Measurements from ENCODE around the gene PTPRN2.

The PTPRN2 gene

DNA sequence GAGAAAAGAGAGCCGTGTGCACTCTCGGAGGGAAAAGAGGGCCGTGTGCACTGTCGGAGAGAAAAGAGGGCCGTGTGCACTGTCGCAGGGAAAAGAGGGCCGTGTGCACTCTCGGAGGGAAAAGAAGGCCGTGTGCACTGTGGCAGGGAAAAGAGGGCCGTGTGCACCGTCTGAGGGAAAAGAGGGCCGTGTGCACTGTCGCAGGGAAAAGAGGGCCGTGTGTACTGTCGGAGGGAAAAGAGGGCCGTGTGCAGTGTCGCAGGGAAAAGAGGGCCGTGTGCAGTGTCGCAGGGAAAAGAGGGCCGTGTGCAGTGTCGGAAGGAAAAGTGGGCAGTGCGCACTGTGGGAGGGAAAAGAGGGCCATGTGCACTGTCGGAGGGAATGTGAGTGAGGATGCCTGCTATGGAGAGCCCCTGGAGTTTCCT, 1062.1 kb downstream of the PTPRN2 start:
- TF ChIP-seq, protein P1, sequence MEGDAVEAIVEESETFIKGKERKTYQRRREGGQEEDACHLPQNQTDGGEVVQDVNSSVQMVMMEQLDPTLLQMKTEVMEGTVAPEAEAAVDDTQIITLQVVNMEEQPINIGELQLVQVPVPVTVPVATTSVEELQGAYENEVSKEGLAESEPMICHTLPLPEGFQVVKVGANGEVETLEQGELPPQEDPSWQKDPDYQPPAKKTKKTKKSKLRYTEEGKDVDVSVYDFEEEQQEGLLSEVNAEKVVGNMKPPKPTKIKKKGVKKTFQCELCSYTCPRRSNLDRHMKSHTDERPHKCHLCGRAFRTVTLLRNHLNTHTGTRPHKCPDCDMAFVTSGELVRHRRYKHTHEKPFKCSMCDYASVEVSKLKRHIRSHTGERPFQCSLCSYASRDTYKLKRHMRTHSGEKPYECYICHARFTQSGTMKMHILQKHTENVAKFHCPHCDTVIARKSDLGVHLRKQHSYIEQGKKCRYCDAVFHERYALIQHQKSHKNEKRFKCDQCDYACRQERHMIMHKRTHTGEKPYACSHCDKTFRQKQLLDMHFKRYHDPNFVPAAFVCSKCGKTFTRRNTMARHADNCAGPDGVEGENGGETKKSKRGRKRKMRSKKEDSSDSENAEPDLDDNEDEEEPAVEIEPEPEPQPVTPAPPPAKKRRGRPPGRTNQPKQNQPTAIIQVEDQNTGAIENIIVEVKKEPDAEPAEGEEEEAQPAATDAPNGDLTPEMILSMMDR (IDR thresholded peaks at IDR 0.05; ENCODE audit: low read depth, low read length), result no peak
- no peak overlapping the region for H3K4me3 ChIP-seq (ENCODE audit: low read depth, low read length)

DNA sequence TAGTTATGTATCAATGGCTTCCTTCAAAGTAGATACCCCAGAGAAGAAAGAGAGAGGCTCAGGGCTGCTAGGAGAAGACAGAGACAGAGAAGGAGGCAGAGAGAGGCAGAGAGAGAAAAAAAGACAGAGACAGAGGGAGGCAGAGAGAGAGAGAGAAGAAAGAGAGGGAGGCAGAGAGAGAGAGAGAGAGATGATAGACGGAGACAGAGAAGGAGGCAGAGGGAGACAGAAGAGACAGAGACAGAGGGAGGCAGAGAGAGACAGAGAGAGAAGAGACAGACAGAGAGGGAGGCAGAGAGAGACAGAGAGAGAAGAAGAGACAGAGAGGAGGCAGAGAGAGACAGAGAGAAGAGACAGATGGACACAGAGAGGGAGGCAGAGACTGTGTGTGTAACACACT, 1062.9 kb downstream of the PTPRN2 start:
- TF ChIP-seq, protein P1 (IDR thresholded peaks at IDR 0.05; ENCODE audit: low read depth, low read length), result no peak
- no peak overlapping the region for H3K4me3 ChIP-seq (ENCODE audit: low read depth, low read length)

DNA sequence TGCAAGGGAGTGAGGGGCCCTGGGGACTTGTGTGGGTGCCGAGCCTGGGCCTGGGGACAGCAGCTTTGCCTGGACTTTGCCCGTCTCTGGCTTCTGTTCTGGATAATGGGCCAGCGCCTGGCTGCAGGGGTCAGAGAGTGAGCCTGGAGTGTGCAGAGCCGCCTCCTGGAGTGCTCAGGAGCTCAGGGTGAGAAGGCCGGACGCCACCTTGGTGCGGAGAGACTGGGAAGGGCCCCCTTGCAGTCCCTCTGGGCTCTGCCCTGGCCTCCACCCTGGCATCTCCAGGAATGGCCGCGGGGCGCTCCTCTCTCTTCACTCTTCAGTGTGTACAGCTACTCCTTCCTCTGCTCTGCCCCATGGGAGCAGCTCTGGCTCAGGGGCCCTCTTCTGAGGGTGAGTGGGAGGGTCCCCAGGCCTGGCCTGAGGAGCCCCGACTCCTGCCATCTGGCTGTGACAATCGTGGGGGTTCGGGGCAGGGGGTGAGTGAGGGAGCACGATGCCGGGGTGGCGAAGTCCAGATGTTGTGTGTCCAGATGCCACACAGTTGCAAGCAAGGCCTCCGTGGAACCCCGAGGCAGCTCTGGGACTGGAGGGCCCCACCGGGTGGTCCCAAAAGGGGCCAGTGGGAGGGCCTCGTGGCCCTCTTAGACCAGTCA, 1063.7 kb downstream of the PTPRN2 start:
- H3K4me3 ChIP-seq (ENCODE audit: low read depth, low read length), result no peak overlapping the region
- TF ChIP-seq, protein P1 (IDR thresholded peaks at IDR 0.05; ENCODE audit: low read depth, low read length), result no peak

DNA sequence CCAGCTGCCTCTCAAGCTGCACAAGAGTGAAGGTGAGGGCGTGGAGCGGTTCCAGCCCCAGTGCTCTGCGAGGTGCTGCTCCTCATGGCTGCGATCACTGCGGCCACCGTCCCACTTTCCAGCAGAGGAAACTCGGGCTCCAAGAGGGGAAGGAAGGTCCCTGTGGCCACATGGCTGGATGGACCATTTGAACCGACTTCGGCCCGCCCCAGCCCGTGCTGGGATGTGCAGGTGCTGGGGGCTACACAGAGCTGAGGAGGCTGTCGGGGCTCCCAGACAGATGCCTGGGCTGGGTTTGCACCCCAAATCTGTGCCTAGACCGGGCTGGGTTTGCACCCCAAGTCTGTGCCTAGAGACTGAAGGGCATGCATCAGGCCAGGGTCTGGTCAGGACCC, 1064.3 kb downstream of the PTPRN2 start:
- TF ChIP-seq, protein P1 (IDR thresholded peaks at IDR 0.05; ENCODE audit: low read depth, low read length), result no peak
- no peak overlapping the region for H3K4me3 ChIP-seq (ENCODE audit: low read depth, low read length)

DNA sequence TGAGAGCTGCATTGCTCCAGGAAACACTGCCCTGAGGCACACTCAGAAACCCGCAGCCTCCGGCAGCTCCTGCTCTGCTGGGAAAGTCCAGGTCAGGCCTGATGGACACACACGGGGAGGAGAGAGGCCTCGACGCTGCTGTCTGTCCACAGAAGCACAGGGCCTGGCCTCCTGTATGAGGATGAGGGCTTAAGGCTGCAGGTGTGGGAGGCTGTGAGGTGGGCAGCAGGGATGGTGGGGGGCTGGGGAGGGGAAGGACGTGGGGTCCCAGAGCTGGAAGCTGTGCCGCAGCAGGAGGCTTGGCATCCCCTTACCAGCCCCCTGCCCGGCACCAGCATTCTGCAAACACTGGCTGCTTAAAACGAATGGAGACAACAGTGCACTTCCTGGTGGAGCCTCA, 1064.7 kb downstream of the PTPRN2 start:
- TF ChIP-seq, protein P1 (IDR thresholded peaks at IDR 0.05; ENCODE audit: low read depth, low read length), result no peak
- H3K4me3 ChIP-seq (ENCODE audit: low read depth, low read length), result no peak overlapping the region

DNA sequence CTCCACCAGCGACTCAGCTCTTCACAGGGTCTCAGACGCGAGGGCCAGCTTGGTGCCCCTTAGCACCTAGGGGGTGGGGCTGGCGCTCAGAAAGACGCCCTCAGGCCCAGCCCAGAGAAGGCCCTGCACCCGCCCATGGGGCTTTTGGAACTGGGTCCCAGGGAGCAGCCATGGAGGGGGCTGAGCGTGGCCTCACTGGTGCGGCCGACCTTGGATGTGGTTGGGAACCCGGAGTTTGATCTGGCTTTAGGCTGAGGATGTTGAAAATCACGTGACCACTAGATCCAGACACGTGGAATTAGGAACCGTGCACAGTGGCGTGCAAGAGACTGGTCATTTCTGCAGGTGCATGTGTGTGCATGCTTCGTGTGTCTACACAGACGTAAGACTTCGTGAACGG, 1065.4 kb downstream of the PTPRN2 start:
- H3K4me3 ChIP-seq (ENCODE audit: low read depth, low read length), result no peak overlapping the region

DNA sequence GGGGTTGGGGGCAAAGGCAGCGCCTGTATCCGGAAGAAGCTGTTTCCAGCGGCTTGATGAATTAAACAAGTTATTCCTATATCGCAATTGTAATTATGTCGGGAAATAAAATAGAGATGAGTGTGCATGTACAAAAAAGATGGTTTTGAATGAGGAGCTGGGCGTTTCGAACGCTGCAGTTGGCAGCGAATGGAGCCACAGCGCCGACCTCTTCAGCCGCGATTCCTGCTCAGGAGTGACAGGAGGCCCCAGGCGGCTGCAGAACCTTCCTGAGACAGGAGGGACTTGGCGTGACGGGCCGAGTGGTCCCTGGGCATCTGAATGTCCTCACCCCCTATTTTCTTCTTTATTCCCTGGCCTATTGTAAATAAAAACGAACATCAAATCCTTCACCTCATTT, 1065.9 kb downstream of the PTPRN2 start:
- TF ChIP-seq, protein P1 (IDR thresholded peaks at IDR 0.05; ENCODE audit: low read depth, low read length), result no peak
- no peak overlapping the region for H3K4me3 ChIP-seq (ENCODE audit: low read depth, low read length)

More for the DNA sequence above, 1065.4 kb downstream of the PTPRN2 start:
- TF ChIP-seq, protein P1 (IDR thresholded peaks at IDR 0.05; ENCODE audit: low read depth, low read length), result no peak

Data from WI38 (cell line).